Duodenal mucosa (tissue), 2 donors: ENCODE results near the gene TNNT3.

ENCODE experiments used
- H3K27ac ChIP-seq: one replicate; pipeline ENCODE4 v1.7.0; 2013; ENCODE audit warnings: low read depth, low read length
- H3K27me3 ChIP-seq, 2 donors: one replicate each; pipeline ENCODE4 v1.7.0; 2013; ENCODE audit warnings: low read length in 2 of 2, control low read depth in 1 of 2; ENCODE audit not compliant: insufficient read depth in 2 of 2, control insufficient read depth in 1 of 2
- H3K36me3 ChIP-seq, 2 donors: one replicate each; pipeline ENCODE4 v1.7.0; 2013; ENCODE audit warnings: low read length in 2 of 2, control low read depth in 1 of 2; ENCODE audit not compliant: insufficient read depth in 2 of 2, control insufficient read depth in 1 of 2
- H3K4me1 ChIP-seq, 2 donors: one replicate each; pipeline ENCODE4 v1.7.0; 2013; ENCODE audit warnings: low read length in 2 of 2, control low read depth in 1 of 2; ENCODE audit not compliant: insufficient read depth in 2 of 2, control insufficient read depth in 1 of 2
- H3K4me3 ChIP-seq, 2 donors: one replicate each; pipeline ENCODE4 v1.7.0; 2013; ENCODE audit warnings: low read length in 2 of 2, low read depth in 1 of 2
- H3K9ac ChIP-seq, 2 donors: one replicate each; pipeline ENCODE4 v1.7.0; 2013; ENCODE audit warnings: low read length in 2 of 2, low read depth in 1 of 2
- H3K9me3 ChIP-seq, 2 donors: one replicate each; pipeline ENCODE4 v1.7.0; 2013; ENCODE audit warnings: low read length in 2 of 2, control low read depth in 1 of 2; ENCODE audit not compliant: control insufficient read depth in 1 of 2

Gene TNNT3

DNA sequence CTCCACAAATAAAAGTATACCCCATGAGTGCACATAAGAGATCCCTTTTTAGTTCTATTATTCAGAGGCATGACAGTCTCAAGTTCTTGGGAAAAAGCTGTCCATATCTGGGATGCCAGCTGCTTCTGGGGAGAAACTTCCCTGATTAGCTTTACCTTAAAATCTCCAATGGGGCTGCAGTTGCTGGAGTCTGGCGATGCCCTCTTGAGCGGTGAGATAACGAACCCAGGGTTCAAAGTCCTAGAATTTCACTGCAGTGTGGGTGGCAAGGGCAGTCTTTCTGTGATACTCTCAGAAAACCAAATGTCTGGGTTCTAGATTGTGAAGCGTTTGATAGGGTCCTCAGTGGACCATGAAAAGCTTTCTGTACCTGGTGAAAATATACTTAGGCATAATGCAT lies 20.4 kb upstream of the TNNT3 start:
- H3K9me3 ChIP-seq: no peaks in the 10 kb centered on the region
- no peaks in the 10 kb centered on the region for H3K27me3 ChIP-seq
- no peaks in the 10 kb centered on the region for H3K36me3 ChIP-seq
- H3K4me3 ChIP-seq: no peak overlapping the region
- H3K9ac ChIP-seq: no peak overlapping the region
- H3K4me1 ChIP-seq: no peaks in the 10 kb centered on the region
- H3K27ac ChIP-seq: no peak overlapping the region

DNA sequence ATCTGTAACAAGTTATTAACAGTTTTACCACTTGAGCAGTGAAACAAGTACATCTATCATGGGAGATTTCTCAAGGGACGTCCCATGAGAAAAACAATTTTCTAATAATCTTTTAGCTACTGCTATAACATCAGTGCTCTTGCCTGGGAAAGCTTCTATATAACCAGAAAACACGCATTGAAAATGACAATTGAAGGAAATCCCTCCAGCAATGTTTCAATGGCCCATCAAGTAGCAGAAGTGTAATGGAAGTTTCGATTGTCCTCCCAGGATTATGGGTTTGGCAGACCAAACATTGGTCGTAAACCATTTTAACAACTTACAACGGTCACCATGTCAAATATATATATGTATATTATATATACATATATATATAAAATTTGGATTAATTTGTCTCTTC lies 19.8 kb upstream of the TNNT3 start:
- H3K9ac ChIP-seq: no peak overlapping the region
- H3K9me3 ChIP-seq: no peaks in the 10 kb centered on the region
- no peaks in the 10 kb centered on the region for H3K27me3 ChIP-seq
- no peak overlapping the region for H3K4me3 ChIP-seq
- no peaks in the 10 kb centered on the region for H3K36me3 ChIP-seq
- no peak overlapping the region for H3K27ac ChIP-seq
- H3K4me1 ChIP-seq: no peaks in the 10 kb centered on the region

DNA sequence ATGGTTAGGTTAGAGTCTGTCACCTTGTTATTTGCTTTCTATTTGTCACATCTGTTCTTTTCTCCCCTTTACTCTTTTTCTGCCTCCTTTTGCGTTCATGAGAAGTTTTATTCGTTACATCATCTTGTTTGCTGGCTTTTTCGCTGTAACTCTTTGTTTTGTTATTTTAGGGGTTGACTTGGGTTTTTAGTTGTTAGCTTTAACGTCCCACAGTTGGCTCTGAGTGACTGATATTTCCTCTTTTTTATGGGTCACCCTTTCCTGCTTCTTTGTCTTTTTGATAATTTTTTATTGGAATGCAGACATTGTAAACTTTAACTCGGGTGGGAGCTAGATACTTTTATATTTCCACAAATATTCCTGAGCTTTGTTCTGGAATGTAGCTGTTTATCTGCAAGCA lies 13.3 kb upstream of the TNNT3 start:
- Histone ChIP-seq H3K9me3 (no peaks in the 10 kb centered on the region), H3K36me3 (no peaks in the 10 kb centered on the region), H3K4me3 (no peak overlapping the region), H3K4me1 (no peaks in the 10 kb centered on the region), H3K9ac (no peak overlapping the region), H3K27me3 (peaks cover 0 to 3% of the 10 kb centered on the region in 2 donors), H3K27ac (no peak overlapping the region)

DNA sequence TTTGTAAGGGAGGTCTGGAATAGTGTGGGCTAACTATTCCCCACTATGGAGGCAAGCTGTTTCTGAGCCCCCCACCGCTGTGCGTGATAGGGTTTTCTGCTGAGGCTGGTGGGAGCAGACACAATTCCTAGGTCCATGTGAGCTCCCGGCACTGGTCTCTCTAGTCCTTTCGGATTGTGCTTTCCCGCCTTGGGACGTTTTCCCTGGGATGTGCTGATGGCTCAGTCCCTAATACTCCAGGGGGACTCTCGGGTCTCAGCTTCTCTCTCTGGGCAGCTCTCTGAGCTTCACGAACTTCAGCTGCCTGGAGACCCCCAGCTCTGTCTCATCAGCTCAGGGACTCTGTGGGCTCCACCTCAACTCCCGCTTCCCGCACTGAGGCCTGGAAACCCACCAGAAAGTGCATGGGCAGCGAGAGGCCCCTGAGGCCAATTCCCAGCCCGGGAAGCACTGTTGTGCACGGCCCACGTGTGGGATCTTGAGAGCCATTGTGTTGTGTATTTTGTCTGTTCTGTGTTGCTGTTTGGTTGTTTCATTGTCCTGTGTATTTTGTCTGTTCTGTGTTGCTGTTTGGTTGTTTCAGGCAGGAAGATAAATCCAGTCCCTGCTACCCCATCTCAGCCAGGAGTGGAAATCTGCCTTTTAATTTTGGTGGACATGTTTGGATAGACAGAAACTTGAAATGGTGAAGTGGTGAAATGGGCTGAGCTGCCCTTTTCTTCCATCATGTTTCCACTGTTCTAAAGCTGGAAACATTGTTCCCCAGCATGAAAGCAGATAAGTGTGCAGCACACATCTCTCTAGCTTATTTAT lies 12.7 kb upstream of the TNNT3 start:
- Histone ChIP-seq H3K9me3 (no peaks in the 10 kb centered on the region), H3K27me3 (peaks cover 0 to 3% of the 10 kb centered on the region in 2 donors), H3K36me3 (no peaks in the 10 kb centered on the region), H3K9ac (no peak overlapping the region), H3K4me3 (no peak overlapping the region), H3K27ac (no peak overlapping the region), H3K4me1 (no peaks in the 10 kb centered on the region)

GRCh38 chr11:1908618-1909017 lies 10.9 kb upstream of the TNNT3 start:
- no peaks in the 10 kb centered on the region for H3K4me1 ChIP-seq
- peaks cover 0 to 3% of the 10 kb centered on the region in 2 donors for H3K27me3 ChIP-seq
- H3K4me3 ChIP-seq: no peak overlapping the region
- H3K27ac ChIP-seq: no peak overlapping the region
- H3K9me3 ChIP-seq: no peaks in the 10 kb centered on the region
- H3K36me3 ChIP-seq: no peaks in the 10 kb centered on the region
- no peak overlapping the region for H3K9ac ChIP-seq

GRCh38 chr11:1909524-1909923 lies 10.0 kb upstream of the TNNT3 start:
- Histone ChIP-seq H3K27me3 (peaks cover 0 to 8% of the 10 kb centered on the region in 2 donors), H3K36me3 (no peaks in the 10 kb centered on the region), H3K4me1 (no peaks in the 10 kb centered on the region), H3K9ac (no peak overlapping the region), H3K9me3 (no peaks in the 10 kb centered on the region), H3K4me3 (no peak overlapping the region), H3K27ac (no peak overlapping the region)

GRCh38 chr11:1912289-1912878 lies 7.1 kb upstream of the TNNT3 start:
- Histone ChIP-seq H3K27me3 (peaks cover 0 to 4% of the 10 kb centered on the region in 2 donors), H3K9me3 (no peaks in the 10 kb centered on the region), H3K9ac (no peak overlapping the region), H3K36me3 (no peaks in the 10 kb centered on the region), H3K4me3 (no peak overlapping the region), H3K4me1 (no peaks in the 10 kb centered on the region), H3K27ac (no peak overlapping the region)

- Histone ChIP-seq H3K27ac (no peak overlapping the region), H3K4me1 (no peaks in the 10 kb centered on the region)
Measured at GRCh38 chr11:1913271-1914060, 6.0 kb upstream of the TNNT3 start.

GRCh38 chr11:1915795-1916131 lies 3.7 kb upstream of the TNNT3 start:
- Histone ChIP-seq H3K27me3 (peaks cover 0 to 4% of the 10 kb centered on the region in 2 donors), H3K4me3 (no peak overlapping the region), H3K27ac (no peak overlapping the region), H3K9ac (no peak overlapping the region), H3K36me3 (no peaks in the 10 kb centered on the region), H3K4me1 (no peaks in the 10 kb centered on the region), H3K9me3 (no peaks in the 10 kb centered on the region)

More at GRCh38 chr11:1913271-1914060, 6.0 kb upstream of the TNNT3 start:
- no peaks in the 10 kb centered on the region for H3K9me3 ChIP-seq
- peaks cover 0 to 4% of the 10 kb centered on the region in 2 donors for H3K27me3 ChIP-seq
- no peak overlapping the region for H3K9ac ChIP-seq
- no peaks in the 10 kb centered on the region for H3K36me3 ChIP-seq
- H3K4me3 ChIP-seq: no peak overlapping the region
